Fibroblast of the aortic adventitia (primary cell): ENCODE data around the gene DNAJC27. TPM values are rescaled to one million over a fixed set of nuclear protein-coding genes. Genes with fewer than 3 reads are reported as not detected.
A peak's percentile ranks its signal among the peaks of the same experiment; 100 is the strongest.

ENCODE experiments used
- DNase-seq: peaks from one replicate; pipeline ENCODE4 v3.0.0-alpha.2; 2010; ENCODE audit warnings: low read depth
- H3K4me3 ChIP-seq: 2 replicates; pipeline ENCODE4 v1.5.1; 2011; ENCODE audit warnings: low read depth, mild to moderate bottlenecking, control low read depth, low read length, moderate library complexity
- total RNA-seq: library from RNA; depleted of rRNA; stranded (reverse); fragments of >200 nt; gene quantifications from 2 replicates; pipeline ENCODE4 v1.2.3, GENCODE V29; 2012; ENCODE audit warnings: low replicate concordance
- TF ChIP-seq, protein P1 (sequence below): IDR thresholded peaks from 2 replicates; pipeline ENCODE4 v1.5.1; 2011; ENCODE audit warnings: mild to moderate bottlenecking, low read length, control low read depth, inconsistent platforms; ENCODE audit not compliant: insufficient read depth

DNAJC27 gene
- total RNA-seq, 1 donor: 5.6 TPM

DNA sequence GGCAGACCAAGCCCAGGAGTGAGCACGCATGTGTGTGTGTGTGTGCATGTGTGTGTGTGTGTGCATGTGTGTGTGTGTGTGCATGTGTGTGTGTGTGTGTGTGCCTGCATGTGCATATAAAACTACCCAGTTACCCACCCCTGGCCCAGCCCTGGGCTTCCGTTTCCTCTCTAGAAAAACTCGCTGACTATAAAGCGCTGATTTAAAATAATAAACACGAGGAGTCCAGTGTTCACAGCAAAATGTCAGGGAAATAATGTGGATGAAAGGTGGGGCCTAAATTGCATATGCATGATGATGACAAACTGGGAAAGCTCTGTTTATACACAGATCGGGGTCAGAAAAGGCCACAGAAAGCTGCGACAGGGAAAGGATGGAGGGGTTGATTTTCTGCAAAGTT lies 59.2 kb downstream of the DNAJC27 start:
- DNase-seq: no peak
- TF ChIP-seq, protein P1, sequence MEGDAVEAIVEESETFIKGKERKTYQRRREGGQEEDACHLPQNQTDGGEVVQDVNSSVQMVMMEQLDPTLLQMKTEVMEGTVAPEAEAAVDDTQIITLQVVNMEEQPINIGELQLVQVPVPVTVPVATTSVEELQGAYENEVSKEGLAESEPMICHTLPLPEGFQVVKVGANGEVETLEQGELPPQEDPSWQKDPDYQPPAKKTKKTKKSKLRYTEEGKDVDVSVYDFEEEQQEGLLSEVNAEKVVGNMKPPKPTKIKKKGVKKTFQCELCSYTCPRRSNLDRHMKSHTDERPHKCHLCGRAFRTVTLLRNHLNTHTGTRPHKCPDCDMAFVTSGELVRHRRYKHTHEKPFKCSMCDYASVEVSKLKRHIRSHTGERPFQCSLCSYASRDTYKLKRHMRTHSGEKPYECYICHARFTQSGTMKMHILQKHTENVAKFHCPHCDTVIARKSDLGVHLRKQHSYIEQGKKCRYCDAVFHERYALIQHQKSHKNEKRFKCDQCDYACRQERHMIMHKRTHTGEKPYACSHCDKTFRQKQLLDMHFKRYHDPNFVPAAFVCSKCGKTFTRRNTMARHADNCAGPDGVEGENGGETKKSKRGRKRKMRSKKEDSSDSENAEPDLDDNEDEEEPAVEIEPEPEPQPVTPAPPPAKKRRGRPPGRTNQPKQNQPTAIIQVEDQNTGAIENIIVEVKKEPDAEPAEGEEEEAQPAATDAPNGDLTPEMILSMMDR: no peak
- no peak overlapping the region for H3K4me3 ChIP-seq

DNA sequence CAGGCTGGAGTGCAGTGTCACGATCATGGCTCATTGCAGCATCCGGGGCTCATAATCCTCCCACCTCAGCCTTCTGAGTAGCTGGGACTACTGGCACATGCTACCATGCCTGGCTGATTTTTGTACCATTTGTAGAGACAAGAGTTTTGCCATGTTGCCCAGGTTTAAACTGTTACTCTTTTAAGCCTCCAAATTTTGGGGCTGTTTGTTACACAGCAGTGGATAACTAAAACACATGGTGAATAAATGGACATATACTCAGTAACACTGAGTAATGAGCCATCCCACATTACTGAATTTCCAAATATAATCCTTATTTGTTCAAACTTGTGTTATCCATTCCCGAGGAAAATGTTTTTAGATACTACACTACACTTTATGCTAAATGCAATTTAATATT lies 61.5 kb downstream of the DNAJC27 start:
- no peak for DNase-seq
- H3K4me3 ChIP-seq: no peak overlapping the region
- TF ChIP-seq, protein P1: no peak

DNA sequence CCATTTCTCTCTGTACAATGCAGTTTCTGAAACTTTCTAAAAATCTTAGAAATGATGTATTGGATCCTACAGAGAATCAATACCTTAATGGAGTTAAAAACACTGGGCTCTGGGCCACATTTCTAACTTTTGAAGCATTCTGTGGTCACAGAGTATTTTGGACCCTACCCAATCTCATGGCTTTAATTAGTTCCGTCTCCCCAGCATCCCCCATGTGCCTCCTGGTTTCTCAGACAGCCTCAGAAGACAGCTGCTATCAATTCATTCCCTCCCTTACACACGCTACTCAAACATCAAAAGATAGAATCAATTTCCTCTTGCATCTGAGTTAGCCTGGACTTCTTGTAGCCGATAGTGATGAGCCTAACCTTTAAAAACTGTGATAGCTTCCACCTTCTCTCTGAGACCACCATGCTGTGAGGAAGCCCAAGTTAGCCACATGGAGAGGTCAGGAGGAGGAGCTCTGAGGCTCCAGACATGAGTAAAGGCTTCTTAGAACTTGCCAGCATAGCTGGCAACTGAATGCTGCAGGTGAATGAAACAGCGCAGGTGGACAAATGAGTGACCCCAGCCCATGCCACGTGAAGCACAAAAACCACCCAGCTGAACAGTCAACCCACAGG lies 62.1 kb downstream of the DNAJC27 start:
- TF ChIP-seq, protein P1: no peak
- H3K4me3 ChIP-seq: no peak overlapping the region
- peak; percentile 39 for DNase-seq

DNA sequence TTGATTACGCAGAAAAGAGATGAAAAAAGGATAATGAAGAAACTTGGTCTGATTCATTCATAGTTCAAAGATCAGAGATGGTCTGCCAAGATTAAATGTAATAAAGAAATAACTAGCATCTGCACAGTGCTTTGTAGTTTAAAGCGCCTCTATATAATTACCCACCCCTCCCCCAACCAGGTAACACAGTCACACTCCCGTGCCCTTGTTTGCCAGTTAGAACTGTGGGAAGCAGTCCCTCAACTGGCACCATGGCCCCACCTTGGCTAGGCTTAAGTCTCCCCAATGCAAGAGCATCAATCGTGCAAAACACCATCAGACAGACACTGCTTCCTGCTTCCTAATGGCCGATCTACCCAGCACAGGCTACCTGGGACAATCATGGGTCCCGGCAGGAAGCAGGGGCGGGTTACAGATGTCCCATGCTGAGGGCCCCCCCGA lies 63.3 kb downstream of the DNAJC27 start:
- H3K4me3 ChIP-seq: no peak overlapping the region
- no peak for DNase-seq
- TF ChIP-seq, protein P1: no peak

DNA sequence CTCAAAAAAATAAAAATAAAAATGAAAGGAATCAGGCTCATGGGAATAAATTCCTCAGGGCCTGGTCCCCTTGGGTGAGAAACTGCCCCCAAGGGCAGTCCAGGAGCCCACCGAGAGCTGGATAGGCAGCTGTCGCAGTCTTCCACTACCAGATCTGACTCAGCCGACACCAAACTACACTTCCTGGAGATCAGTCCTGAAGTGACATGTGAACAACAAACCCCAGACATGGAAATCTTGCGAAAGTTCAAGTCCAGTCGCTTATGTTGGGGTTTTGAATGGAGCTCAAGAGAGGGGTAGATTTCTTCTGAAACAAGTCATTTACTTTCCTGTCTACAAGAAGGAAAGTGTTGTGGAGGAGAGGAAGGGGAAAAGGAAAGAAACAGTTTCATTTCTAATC lies 64.6 kb downstream of the DNAJC27 start:
- no peak overlapping the region for H3K4me3 ChIP-seq
- TF ChIP-seq, protein P1: no peak
- no peak for DNase-seq

DNA sequence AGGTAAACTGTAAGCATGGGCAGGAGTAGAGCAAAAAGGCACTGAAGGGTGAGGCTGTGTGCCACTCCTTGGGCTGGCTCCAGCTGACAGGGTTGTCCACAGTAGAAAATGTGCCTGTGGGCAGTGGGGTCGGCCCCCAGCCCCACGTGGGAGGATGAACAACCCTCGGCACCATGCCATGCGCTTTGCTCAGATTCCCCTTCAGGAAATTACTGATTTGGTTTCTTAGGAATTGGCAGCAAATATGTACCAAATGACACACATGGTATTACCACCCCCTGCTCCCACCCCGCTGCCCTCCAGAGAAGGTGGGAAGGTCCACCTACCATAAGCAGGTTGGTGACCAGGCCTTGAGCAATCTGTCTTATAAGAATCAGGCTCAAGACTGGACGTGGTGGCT lies 65.3 kb downstream of the DNAJC27 start:
- H3K4me3 ChIP-seq: no peak overlapping the region
- DNase-seq: no peak
- TF ChIP-seq, protein P1: no peak
